ENCODE measurements around the gene MEF2A.

- no peak for TF ChIP-seq CTCF (conservative IDR thresholded peaks at IDR 0.05 in 1 of 2, IDR thresholded peaks at IDR 0.05 in 1 of 2; ENCODE audit: extremely low read depth in 1 of 2, insufficient read depth in 1 of 2, low read depth in 1 of 2, low read length in 2 of 2)
- TF ChIP-seq EZH2 (IDR thresholded peaks at IDR 0.05; ENCODE audit: borderline replicate concordance, low read length), result no peak
These were observed 69.4 kb downstream of the MEF2A start for GRCh38 chr15:99635145-99635544.

Data from mammary epithelial cell (primary cell).